ENCODE results near the gene COA1. TPM values are rescaled to one million over a fixed set of nuclear protein-coding genes. Genes with fewer than 3 reads are reported as not detected.

COA1 gene
- total and polyA plus RNA-seq, 9 of the 15 experiments (the other 6 are each of a cell fraction or from before 2014, with no cell fraction given) = 98.9 to 463 (median 181) TPM

GRCh38 chr7:43729214-43729923 lies at the start of gene COA1 (continued):
- TF ChIP-seq PHTF2 (CRISPR knock-in tag; IDR thresholded peaks at IDR 0.05) = no peak
- no peak for TF ChIP-seq POU5F1 (IDR thresholded peaks at IDR 0.05; ENCODE audit: borderline replicate concordance, low read depth, low read length, partially characterized antibody)
- no peak for TF ChIP-seq SREBF2 (CRISPR knock-in tag; IDR thresholded peaks at IDR 0.05)
- peak; percentile 58 for TF ChIP-seq TRIM28 (IDR thresholded peaks at IDR 0.05)
- no peak for TF ChIP-seq ASH1L (IDR thresholded peaks at IDR 0.05; ENCODE audit: borderline replicate concordance, low read depth, partially characterized antibody)
- no peak for TF ChIP-seq RFX5 (IDR thresholded peaks at IDR 0.05; ENCODE audit: low read depth, low read length)
- no peak for TF ChIP-seq U2AF2 (optimal IDR thresholded peaks at IDR 0.05; ENCODE audit: low read depth, low read length)
- no peak for TF ChIP-seq ZFP30 (CRISPR knock-in tag; IDR thresholded peaks at IDR 0.05; ENCODE audit: borderline replicate concordance)
- no peak for TF ChIP-seq TAF15 (IDR thresholded peaks at IDR 0.05; ENCODE audit: low read depth, low read length)
- no peak for TF ChIP-seq ARID2 (IDR thresholded peaks at IDR 0.05)
- no peak for TF ChIP-seq FUS (optimal IDR thresholded peaks at IDR 0.05; ENCODE audit: low read depth, low read length)
- TF ChIP-seq MCM7 (IDR thresholded peaks at IDR 0.05) = no peak; a peak in 1 of 4 replicates
- TF ChIP-seq JUN (IDR thresholded peaks at IDR 0.05; ENCODE audit: borderline replicate concordance, low read depth, low read length) = 0 out of 2 replicates have a peak, but pooled peaks have one; percentile 37
- 0 out of 2 replicates have a peak, but pooled peaks have one; percentile 45 for TF ChIP-seq JUN (CRISPR knock-in tag; IDR thresholded peaks at IDR 0.05; ENCODE audit: borderline replicate concordance)
- TF ChIP-seq ARID1B (IDR thresholded peaks at IDR 0.05) = no peak
- TF ChIP-seq ILF3 (IDR thresholded peaks at IDR 0.05; ENCODE audit: borderline replicate concordance) = no peak
- TF ChIP-seq CBX8 (IDR thresholded peaks at IDR 0.05; ENCODE audit: borderline replicate concordance, extremely low read depth, low read depth, low read length, poor library complexity, severe bottlenecking) = no peak
- peak; percentile 68 for TF ChIP-seq ZBTB33 (CRISPR knock-in tag; IDR thresholded peaks at IDR 0.05)
- TF ChIP-seq ZNF143 (CRISPR knock-in tag; IDR thresholded peaks at IDR 0.05) = no peak
- TF ChIP-seq EP300 (IDR thresholded peaks at IDR 0.05; ENCODE audit: low read length) = peak; percentile 56; the same call in 1 of the 2 replicates
- TF ChIP-seq CHD2 (IDR thresholded peaks at IDR 0.05; ENCODE audit: low read depth, low read length) = no peak
- TF ChIP-seq ZNF324 (CRISPR knock-in tag; IDR thresholded peaks at IDR 0.05) = no peak
- peak; percentile 29; the same call in 1 of the 2 replicates for TF ChIP-seq DPF2 (IDR thresholded peaks at IDR 0.05)
- TF ChIP-seq U2AF1 (optimal IDR thresholded peaks at IDR 0.05; ENCODE audit: low read depth, low read length) = no peak
- no peak for TF ChIP-seq ZNF24 (IDR thresholded peaks at IDR 0.05)
- TF ChIP-seq ETV5 (CRISPR knock-in tag; IDR thresholded peaks at IDR 0.05; ENCODE audit: low read depth) = peak; percentile 99
- no peak for TF ChIP-seq ZNF436 (CRISPR knock-in tag; IDR thresholded peaks at IDR 0.05)
- no peak for TF ChIP-seq HMG20B (CRISPR knock-in tag; IDR thresholded peaks at IDR 0.05)
- no peak for TF ChIP-seq MCM5 (IDR thresholded peaks at IDR 0.05; ENCODE audit: low read depth)
- TF ChIP-seq GATA2 (CRISPR knock-in tag; IDR thresholded peaks at IDR 0.05) = no peak
- no peak for TF ChIP-seq POLR3G (IDR thresholded peaks at IDR 0.05; ENCODE audit: extremely low read depth, insufficient read length, insufficient replicate concordance)
- no peak for TF ChIP-seq NCOA4 (IDR thresholded peaks at IDR 0.05; ENCODE audit: partially characterized antibody)
